ENCODE data around the gene APBA2.

- TF ChIP-seq CTCF (IDR thresholded peaks at IDR 0.05; ENCODE audit: low read depth, low read length) (no peak), POLR2A (IDR thresholded peaks at IDR 0.05; ENCODE audit: extremely low read depth, insufficient read length) (no peak), MAX (IDR thresholded peaks at IDR 0.05; ENCODE audit: low read depth, low read length) (no peak)
Observed at GRCh38 chr15:29054171-29055045, 168.6 kb downstream of the APBA2 start.

Data from NB4 (cell line).